Left hindlimb (tissue), 1 donor: Measurements from ENCODE around the gene OR7E24.
"Not testable (repeated sequence)": the region's sequence is repeated elsewhere in the genome, so short reads cannot be mapped to it uniquely, and the experiment has no call there.

Experiments used
- DNase-seq: peaks from one replicate; pipeline ENCODE4 v3.0.0-alpha.2; 2018

OR7E24 gene

DNA sequence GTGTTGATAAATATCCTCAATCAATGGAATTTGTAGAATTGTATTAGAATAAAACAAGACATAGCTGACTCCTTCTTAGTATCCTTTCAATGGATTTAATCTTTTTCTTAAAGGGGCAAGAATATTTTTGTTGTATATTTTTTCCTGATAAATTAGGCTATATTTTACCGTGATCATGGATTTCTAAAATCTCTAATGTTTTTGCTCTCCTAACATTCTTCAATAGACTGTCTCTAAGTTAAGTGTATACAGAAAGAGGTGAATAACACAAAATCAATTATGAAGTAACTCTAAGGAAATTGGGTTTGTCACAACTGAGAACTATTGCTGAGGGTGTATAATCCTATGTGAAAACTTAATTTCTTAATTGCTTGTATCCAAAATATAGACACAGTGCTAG, at the start of gene OR7E24:
OR7E24 (plus strand) TSS at position 301 of the 400 bp plus-strand sequence. CDS start 114 bp downstream, outside the sequence.
- DNase-seq, result no peak

DNA sequence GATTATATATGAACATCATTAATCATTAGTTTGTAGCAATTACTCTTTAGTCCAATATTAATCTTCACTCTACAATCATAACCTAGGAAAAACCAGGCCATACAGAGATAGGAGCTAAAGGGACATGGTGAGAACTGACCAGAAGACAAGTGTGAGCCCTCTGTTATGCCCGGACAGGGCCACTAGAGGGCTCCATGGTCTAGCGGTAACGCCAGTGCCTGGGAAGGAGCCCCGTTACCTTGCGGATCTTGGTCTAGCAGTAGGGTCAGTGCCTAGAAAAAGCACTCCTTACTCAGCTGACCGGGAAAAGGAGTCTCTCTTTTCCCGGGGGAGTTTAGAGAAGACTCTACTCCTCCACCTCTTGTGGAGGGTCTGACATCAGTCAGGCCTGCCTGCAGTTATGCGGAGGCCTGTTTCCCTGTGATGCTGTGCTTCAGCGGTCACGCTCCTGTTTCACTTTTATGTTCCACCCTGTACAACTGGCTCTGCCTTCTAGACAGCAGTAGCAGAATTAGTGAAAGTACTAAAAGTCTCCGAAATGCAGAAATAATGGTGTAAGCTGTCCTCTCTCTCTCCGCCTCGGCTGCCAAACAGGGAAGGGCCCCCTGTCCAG, 45.1 kb upstream of the OR7E24 start:
- DNase-seq, result peak; percentile 63

DNA sequence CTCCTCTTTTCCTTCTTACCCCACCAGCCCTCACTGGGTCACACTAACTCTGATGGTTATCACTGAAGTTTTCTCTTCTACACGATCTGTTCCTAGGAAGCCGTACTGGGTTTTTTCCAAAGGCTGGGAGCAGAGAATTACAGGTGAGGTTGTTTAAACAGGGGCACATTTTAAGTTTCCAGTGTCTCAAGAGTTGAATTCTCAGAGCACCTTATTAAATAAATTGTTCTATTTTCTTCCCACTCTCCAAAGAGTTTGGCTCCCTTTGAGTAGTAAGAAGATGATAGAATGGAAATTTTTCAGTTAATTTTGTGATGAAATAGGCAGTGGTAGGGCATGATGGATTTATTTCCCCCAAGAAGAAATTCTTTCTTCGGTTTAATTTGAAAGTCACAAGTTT, 31.2 kb upstream of the OR7E24 start, which contains the start of gene OR7D4:
OR7D4 (minus strand) TSS at position 101 of the 400 bp plus-strand sequence. CDS start 4,752 bp downstream, outside the sequence.
- DNase-seq, result no peak

DNA sequence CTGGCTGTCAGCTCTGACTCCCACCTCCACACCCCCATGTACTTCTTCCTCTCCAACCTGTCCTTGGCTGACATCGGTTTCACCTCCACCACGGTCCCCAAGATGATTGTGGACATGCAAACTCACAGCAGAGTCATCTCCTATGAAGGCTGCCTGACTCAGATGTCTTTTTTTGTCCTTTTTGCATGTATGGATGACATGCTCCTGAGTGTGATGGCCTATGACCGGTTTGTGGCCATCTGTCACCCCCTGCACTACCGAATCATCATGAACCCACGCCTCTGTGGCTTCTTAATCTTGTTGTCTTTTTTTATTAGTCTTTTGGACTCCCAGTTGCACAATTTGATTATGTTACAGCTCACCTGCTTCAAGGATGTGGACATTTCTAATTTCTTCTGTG, 506 bp downstream of the OR7E24 start:
- no peak for DNase-seq

DNA sequence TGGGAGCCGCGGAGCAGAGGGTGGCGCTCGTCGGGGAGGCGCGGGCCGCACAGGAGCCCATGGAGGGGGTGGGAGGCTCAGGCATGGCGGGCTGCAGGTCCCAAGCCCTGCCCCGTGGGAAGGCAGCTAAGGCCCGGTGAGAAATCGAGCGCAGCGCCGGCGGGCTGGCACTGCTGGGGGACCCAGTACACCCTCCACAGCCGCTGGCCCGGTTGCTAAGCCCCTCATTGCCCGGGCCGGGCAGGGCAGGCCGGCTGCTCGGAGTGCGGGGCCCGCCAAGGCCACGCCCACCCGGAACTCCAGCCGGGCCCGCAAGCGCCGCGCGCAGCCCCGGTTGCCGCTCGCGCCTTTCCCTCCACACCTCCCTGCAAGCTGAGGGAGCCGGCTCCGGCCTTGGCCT, 32.8 kb downstream of the OR7E24 start:
- not testable (repeated sequence) for DNase-seq

DNA sequence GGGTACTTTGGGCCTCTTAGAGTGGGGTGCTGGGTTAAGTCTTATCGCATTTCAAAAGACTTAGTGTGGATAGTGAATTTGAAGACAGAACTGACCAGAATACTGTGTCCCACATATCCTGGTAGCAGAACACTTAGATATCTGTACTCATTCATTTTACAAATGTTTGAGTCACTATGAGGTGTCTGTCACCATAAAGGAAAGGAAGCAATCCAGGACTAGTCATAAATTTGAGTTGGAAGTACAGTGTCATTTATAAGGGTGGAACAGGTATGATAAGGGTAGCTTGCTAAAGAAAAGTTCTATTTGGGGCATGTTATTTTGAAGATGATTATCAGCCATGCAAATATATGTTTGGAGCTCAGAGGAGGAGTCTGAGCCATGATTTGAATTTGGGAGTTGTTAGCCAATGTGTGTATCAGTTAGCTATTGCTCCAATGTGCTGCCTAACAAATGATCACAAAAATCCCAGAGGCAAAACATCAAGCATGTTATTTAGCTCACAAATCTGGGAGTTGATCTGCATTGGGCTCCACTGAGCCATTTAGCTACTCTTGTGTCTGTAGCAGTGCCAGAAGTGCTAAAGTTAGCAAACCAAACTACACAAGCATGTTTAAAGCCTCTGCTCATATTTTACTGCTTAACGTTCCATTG, 38.6 kb downstream of the OR7E24 start:
- DNase-seq, result no peak

DNA sequence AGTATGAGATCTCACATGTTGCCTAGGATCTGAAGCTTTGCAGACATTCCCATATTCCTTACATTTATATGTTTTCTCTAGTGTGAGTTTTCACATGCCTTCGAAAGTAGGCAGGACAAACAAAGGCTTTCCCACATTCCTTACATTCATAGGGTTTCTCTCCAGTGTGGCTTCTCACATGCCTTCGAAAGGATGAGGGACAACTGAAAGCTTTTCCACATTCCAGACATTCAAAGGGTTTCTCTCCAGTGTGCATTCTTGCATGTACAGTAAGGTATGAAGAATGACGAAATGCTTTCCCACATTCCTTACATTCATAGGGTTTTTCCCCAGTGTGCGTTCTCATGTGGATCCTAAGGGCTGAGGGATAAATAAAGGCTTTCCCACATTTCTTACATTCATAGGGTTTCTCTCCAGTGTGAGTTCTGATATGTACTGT, 44.7 kb downstream of the OR7E24 start:
- DNase-seq, result no peak

DNA sequence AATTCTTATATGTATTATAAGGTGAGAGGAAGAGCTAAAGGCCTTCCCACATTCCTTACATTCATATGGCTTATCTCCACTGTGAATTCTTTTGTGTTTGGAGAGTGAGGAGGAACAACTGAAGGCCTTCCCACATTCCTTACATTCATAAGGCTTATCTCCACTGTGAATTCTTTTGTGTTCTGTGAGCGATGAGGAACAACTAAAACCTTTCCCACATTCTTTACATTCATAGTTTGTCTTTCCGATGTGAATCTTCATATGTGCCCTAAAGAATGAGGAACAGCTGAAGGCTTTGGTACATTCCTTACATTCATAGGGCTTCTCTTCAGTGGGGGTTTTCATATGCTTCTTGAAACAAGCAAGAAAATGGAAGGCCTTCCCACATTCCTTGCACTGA, 45.6 kb downstream of the OR7E24 start:
- DNase-seq, result no peak
